Tibial artery (tissue), 4 donors: Measurements from ENCODE around the gene NXF1.

Experiments
- DNase-seq, 2 donors: peaks; one replicate each; pipeline ENCODE4 v3.0.0-alpha.2; 2019
- H3K27ac ChIP-seq, 2 donors: fragments of 200-600 bp; sonication (generic) in 1 of 2; 1 replicate in 1 of 2; 2 replicates in 1 of 2; pipeline ENCODE4 v1.5.1; 2018 to 2019; ENCODE audit warnings: mild to moderate bottlenecking in 1 of 2
- H3K27me3 ChIP-seq, 2 donors: fragments of 200-600 bp; sonication (generic) in 1 of 2; one replicate each; pipeline versions ENCODE4 v1.5.1 to v1.6.0; 2016 to 2019
- H3K36me3 ChIP-seq, 3 donors: fragments of 200-600 bp; sonication (generic) in 2 of 3; one replicate each; pipeline ENCODE4 v1.5.1; 2016 to 2019; ENCODE audit warnings: mild to moderate bottlenecking in 2 of 3
- H3K4me1 ChIP-seq, 4 donors: fragments of 200-600 bp; sonication (generic) in 2 of 4; 1 replicate in 3 of 4; 2 replicates in 1 of 4; pipeline ENCODE4 v1.5.1; 2016 to 2019
- H3K4me3 ChIP-seq, 2 donors: fragments of 200-600 bp; sonication (generic) in 1 of 2; 1 replicate in 1 of 2; 2 replicates in 1 of 2; pipeline ENCODE4 v1.5.1; 2018 to 2019; ENCODE audit warnings: mild to moderate bottlenecking in 2 of 2
- H3K9me3 ChIP-seq, 3 donors: fragments of 200-600 bp; sonication (generic) in 1 of 3; one replicate each; pipeline ENCODE4 v1.5.1; 2016 to 2019
- intact Hi-C: fragments of 100-400 bp; cut with DNase I; formaldehyde crosslinking; loops from one replicate; pipeline ENCODE4 v1.15.0; 2023; ENCODE audit warnings: low total_unique reads
- TF ChIP-seq, protein P1 (sequence below), 2 experiments: fragments of 200-600 bp in 1 of 2; fragments of 450-650 bp in 1 of 2; IDR thresholded peaks; one replicate each; pipeline ENCODE4 v1.5.1; 2017 to 2019; ENCODE audit warnings: antibody characterized with exemption in 2 of 2, mild to moderate bottlenecking in 1 of 2, moderate library complexity in 1 of 2

Gene NXF1

GRCh38 chr11:62805076-62805892 lies at the start of gene NXF1:
TSS of gene NXF1 (minus strand) at chr11:62805440. CDS start at chr11:62805356, 84 bp downstream.
- Histone ChIP-seq H3K9me3 (no peaks in the 10 kb centered on the region), H3K27me3 (no peaks in the 10 kb centered on the region), H3K36me3 (peaks cover 33 to 45% (median 35%) of the 10 kb centered on the region in 3 donors), H3K4me1 (peaks cover 0 to 25% (median 23%) of the 10 kb centered on the region in 4 donors), H3K27ac (peak within 1 kb of the TSS; percentile 89 to 95), H3K4me3 (peak within 1 kb of the TSS; percentile 81 to 82)
- DNase-seq, result peak; percentile 91 to 96
- TF ChIP-seq, protein P1, sequence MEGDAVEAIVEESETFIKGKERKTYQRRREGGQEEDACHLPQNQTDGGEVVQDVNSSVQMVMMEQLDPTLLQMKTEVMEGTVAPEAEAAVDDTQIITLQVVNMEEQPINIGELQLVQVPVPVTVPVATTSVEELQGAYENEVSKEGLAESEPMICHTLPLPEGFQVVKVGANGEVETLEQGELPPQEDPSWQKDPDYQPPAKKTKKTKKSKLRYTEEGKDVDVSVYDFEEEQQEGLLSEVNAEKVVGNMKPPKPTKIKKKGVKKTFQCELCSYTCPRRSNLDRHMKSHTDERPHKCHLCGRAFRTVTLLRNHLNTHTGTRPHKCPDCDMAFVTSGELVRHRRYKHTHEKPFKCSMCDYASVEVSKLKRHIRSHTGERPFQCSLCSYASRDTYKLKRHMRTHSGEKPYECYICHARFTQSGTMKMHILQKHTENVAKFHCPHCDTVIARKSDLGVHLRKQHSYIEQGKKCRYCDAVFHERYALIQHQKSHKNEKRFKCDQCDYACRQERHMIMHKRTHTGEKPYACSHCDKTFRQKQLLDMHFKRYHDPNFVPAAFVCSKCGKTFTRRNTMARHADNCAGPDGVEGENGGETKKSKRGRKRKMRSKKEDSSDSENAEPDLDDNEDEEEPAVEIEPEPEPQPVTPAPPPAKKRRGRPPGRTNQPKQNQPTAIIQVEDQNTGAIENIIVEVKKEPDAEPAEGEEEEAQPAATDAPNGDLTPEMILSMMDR (IDR thresholded peaks at IDR 0.05), result peak in 1 of 2 experiments; percentile 36
- intact Hi-C loops, result no loop called here

- Histone ChIP-seq H3K36me3 (peaks cover 32 to 34% (median 33%) of the 10 kb centered on the region in 3 donors), H3K9me3 (no peaks in the 10 kb centered on the region), H3K4me1 (peaks cover 0 to 24% (median 22%) of the 10 kb centered on the region in 4 donors), H3K4me3 (peak overlapping the region; percentile 68 to 75), H3K27me3 (no peaks in the 10 kb centered on the region), H3K27ac (peak overlapping the region in 1 of 2 donors; percentile 80)
- intact Hi-C loops, result loop anchor here (2.0 kb wide), 1 partner anchor 67 kb away; the partner anchor contains the start of gene TMEM179B
- no peak for DNase-seq
- TF ChIP-seq, protein P1 (IDR thresholded peaks at IDR 0.05), result no peak
Observed at GRCh38 chr11:62854013-62854824, 49.0 kb upstream of the NXF1 start.

DNA sequence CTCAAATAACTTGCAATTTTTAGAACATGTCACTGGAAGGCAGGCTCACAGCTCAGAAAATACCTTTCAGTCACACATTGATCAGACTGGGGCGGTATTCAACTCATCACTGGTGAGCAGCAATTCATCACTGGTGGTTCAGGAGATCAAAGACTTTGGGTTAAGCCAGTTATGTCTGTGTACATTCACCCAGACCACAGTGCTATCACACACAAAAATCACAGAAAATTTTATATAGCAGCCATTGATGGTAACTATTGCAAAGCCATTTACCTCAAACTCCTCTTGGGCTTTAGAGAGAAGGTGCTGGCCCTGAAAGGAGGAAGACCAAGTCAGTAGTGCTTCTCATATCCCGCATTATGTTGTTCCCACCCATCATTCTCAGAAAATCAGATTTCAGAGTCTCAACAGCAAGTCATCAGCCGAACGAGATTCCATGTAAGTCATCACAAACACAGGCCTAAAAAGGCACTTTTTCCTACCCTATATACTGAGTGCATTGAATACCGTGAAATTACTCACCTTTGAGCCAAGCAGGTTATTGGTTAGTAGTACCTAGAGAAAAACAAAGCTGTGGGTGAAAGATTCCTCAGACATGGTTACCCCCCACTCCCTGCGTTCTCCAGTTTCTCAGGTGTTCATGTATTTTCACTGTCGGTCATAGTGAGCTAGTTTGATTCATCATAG lies 48.2 kb upstream of the NXF1 start:
- H3K27ac ChIP-seq, result no peak overlapping the region
- peaks cover 0 to 24% (median 22%) of the 10 kb centered on the region in 4 donors for H3K4me1 ChIP-seq
- peaks cover 32 to 34% (median 33%) of the 10 kb centered on the region in 3 donors for H3K36me3 ChIP-seq
- no peaks in the 10 kb centered on the region for H3K9me3 ChIP-seq
- intact Hi-C loops, result no loop called here
- TF ChIP-seq, protein P1 (IDR thresholded peaks at IDR 0.05), result no peak
- DNase-seq, result no peak
- H3K4me3 ChIP-seq, result peak overlapping the region in 1 of 2 donors; percentile 75
- no peaks in the 10 kb centered on the region for H3K27me3 ChIP-seq

DNA sequence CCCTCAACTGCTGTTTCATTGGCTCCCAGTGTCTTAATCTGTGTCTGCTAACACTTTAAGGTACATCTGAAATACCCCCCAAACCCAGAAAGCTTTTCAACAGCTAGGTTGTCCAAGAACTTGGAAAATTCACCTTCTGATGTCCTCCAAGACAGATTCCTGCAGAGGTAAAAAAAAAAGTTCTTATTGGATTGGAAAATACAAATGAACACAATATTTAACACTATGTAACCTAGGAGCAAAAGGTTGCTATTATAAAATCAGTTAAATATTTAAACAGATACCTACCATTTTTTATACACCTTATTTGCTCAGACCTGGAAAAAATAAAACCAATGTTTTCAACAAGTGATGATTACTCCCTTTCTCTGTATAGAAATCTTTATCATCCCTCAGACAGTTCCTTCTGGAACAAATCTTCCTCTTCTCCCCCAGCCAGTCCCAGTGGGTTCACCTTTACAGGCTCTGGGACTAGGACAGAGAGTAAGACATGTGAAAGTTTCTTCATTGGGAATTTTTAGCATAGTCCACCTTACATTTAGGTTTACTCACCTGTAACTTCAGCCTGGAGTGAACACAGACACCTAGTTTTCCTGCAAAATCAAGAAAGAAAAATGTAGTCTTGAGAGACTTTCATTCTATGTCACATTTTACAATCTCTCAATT lies 47.4 kb upstream of the NXF1 start:
- DNase-seq, result no peak
- H3K27me3 ChIP-seq, result no peaks in the 10 kb centered on the region
- H3K4me3 ChIP-seq, result no peak overlapping the region
- H3K4me1 ChIP-seq, result peaks cover 0 to 24% (median 22%) of the 10 kb centered on the region in 4 donors
- intact Hi-C loops, result no loop called here
- H3K36me3 ChIP-seq, result peaks cover 32 to 34% (median 33%) of the 10 kb centered on the region in 3 donors
- H3K27ac ChIP-seq, result no peak overlapping the region
- TF ChIP-seq, protein P1 (IDR thresholded peaks at IDR 0.05), result no peak
- no peaks in the 10 kb centered on the region for H3K9me3 ChIP-seq
